Heart left ventricle (tissue), 13 donors: ENCODE measurements around the gene CCDC70.

Experiments
- CTCF ChIP-seq, 12 donors: fragments of 200-600 bp; sonication (generic) in 4 of 12; IDR thresholded peaks; one replicate each; pipeline versions ENCODE4 v1.5.0 to v1.8.0; 2018 to 2022; ENCODE audit warnings: antibody characterized with exemption in 12 of 12, mild to moderate bottlenecking in 5 of 12
- POLR2A ChIP-seq, 2 donors: fragments of 450-650 bp; IDR thresholded peaks; one replicate each; pipeline ENCODE4 v1.6.1; 2017; ENCODE audit warnings: antibody characterized with exemption in 2 of 2, mild to moderate bottlenecking in 2 of 2, moderate library complexity in 2 of 2
- donor health status: ischemic (EF 13 %, LVEDD 7.1; RV severe dilation, severe dysfunction).
- donor health status: DM: no; HTN: yes; CAD: no.
- donor health status: DM: no; HTN: no; CAD: no.
- donor health status: ischemic (EF 25% LVEDD 6.9; RV normal size, moderate dysfunction).
- donor health status: ischemic (EF 25% LVEDD 5.7; RV mildly dilated, moderate dysfunction).
- donor health status: ischemic (EF 35%, LVEDD 5.7; RV mildly dilated, moderate dysfunction).
- donor health status: nonischemic (EF 11% LVEDD 7.7; RV severe dilation, severe dysfunction).
- donor health status: DM: yes; HTN: yes; CAD: no.
- donor health status: PGD.
- donor health status: ischemic (EF 29% LVEDD 5.4; RV normal size, mild dysfunction).
- donor health status: nonischemic (EF 23%, LVEDD 6.1; RV moderate dilation, normal function).

- no peak for TF ChIP-seq CTCF (IDR thresholded peaks at IDR 0.05)
- TF ChIP-seq POLR2A (IDR thresholded peaks at IDR 0.05): no peak
These were observed 20.9 kb upstream of the CCDC70 start for GRCh38 chr13:51840917-51841316.
